ENCODE measurements around the gene HJURP. TPM values are rescaled to one million over a fixed set of nuclear protein-coding genes. Genes with fewer than 3 reads are reported as not detected.

The HJURP gene
- polyA plus RNA-seq, 1 of the 3 experiments (the other 2 are of a cell fraction), result 13.2 TPM

DNA sequence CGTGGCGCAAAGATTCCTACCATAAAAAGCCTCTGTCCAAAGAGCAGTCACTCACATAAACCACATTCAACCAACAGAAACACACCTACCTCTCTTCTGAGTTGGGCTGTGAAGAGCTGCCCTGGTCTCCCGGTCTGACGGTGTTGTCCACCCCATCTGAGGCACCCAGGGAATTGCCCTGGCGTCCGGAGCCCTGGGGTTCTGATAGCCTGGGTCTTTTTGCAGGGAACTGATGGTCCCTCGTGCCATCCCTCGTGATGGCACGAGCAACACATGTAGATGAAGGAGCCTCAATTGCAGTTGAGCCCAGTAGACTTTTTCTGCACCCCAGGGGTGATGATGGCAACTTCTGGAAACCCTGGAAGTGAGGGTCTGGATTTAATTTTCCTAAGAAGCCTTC, 13.8 kb downstream of the HJURP start:
- H3K27ac ChIP-seq (ENCODE audit: low read depth in 2 of 2, low read length in 1 of 2), result no peak overlapping the region
- H2AFZ ChIP-seq (ENCODE audit: low read depth), result no peak overlapping the region
- H3K9me2 ChIP-seq, result no peaks in the 10 kb centered on the region
- H3K9me3 ChIP-seq, result no peaks in the 10 kb centered on the region
- ChIA-PET CTCF (no interaction called here), POLR2A (no interaction called here)
- H3F3A ChIP-seq (replicated peaks; ENCODE audit: insufficient read depth), result peaks cover 7% of the 10 kb centered on the region
- H3K9ac ChIP-seq, result no peak overlapping the region
- no peak overlapping the region for H3K4me3 ChIP-seq (ENCODE audit: low read depth in 2 of 2, low read length in 1 of 2)
- peaks cover 46% of the 10 kb centered on the region; the same call in 1 of the 2 replicates for H4K20me1 ChIP-seq (ENCODE audit: insufficient read depth)
- H3K4me2 ChIP-seq, result no peak overlapping the region
- DNase-seq, result no peak
- H3K4me1 ChIP-seq (ENCODE audit: control insufficient read depth in 1 of 2, insufficient read depth in 2 of 2, low read depth in 1 of 2, low read length in 1 of 2), result peaks cover 0 to 18% of the 10 kb centered on the region in 2 experiments; a peak in 1 of 4 replicates
- peaks cover 99% of the 10 kb centered on the region for H3K79me2 ChIP-seq (ENCODE audit: insufficient read depth)
- WGBS (ENCODE audit: low lambda C conversion rate), result 98% methylated on average over 9 of the region's 9 CpGs
- no peak for TF ChIP-seq MEF2A (IDR thresholded peaks at IDR 0.05; ENCODE audit: borderline replicate concordance, low read depth)
- no peak for TF ChIP-seq NFIC (IDR thresholded peaks at IDR 0.05; ENCODE audit: borderline replicate concordance)
- TF ChIP-seq EP300 (IDR thresholded peaks at IDR 0.05; ENCODE audit: borderline replicate concordance in 1 of 2, low read depth in 1 of 2, low read length in 1 of 2), result no peak
- no peak for TF ChIP-seq RCOR1 (IDR thresholded peaks at IDR 0.05; ENCODE audit: low read length)
- TF ChIP-seq, protein P1, sequence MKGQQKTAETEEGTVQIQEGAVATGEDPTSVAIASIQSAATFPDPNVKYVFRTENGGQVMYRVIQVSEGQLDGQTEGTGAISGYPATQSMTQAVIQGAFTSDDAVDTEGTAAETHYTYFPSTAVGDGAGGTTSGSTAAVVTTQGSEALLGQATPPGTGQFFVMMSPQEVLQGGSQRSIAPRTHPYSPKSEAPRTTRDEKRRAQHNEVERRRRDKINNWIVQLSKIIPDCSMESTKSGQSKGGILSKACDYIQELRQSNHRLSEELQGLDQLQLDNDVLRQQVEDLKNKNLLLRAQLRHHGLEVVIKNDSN (IDR thresholded peaks at IDR 0.05; ENCODE audit: borderline replicate concordance, low read depth), result no peak
- TF ChIP-seq MXI1 (IDR thresholded peaks at IDR 0.05; ENCODE audit: low read depth, low read length), result no peak
- no peak for TF ChIP-seq YY1 (IDR thresholded peaks at IDR 0.05; ENCODE audit: low read depth)
- TF ChIP-seq RXRA (IDR thresholded peaks at IDR 0.05; ENCODE audit: borderline replicate concordance, low read depth), result no peak
- no peak for TF ChIP-seq TEAD4 (IDR thresholded peaks at IDR 0.05; ENCODE audit: borderline replicate concordance, insufficient read depth)
- no peak for TF ChIP-seq CHD2 (IDR thresholded peaks at IDR 0.05; ENCODE audit: low read length, partially characterized antibody)
- TF ChIP-seq, protein P2, sequence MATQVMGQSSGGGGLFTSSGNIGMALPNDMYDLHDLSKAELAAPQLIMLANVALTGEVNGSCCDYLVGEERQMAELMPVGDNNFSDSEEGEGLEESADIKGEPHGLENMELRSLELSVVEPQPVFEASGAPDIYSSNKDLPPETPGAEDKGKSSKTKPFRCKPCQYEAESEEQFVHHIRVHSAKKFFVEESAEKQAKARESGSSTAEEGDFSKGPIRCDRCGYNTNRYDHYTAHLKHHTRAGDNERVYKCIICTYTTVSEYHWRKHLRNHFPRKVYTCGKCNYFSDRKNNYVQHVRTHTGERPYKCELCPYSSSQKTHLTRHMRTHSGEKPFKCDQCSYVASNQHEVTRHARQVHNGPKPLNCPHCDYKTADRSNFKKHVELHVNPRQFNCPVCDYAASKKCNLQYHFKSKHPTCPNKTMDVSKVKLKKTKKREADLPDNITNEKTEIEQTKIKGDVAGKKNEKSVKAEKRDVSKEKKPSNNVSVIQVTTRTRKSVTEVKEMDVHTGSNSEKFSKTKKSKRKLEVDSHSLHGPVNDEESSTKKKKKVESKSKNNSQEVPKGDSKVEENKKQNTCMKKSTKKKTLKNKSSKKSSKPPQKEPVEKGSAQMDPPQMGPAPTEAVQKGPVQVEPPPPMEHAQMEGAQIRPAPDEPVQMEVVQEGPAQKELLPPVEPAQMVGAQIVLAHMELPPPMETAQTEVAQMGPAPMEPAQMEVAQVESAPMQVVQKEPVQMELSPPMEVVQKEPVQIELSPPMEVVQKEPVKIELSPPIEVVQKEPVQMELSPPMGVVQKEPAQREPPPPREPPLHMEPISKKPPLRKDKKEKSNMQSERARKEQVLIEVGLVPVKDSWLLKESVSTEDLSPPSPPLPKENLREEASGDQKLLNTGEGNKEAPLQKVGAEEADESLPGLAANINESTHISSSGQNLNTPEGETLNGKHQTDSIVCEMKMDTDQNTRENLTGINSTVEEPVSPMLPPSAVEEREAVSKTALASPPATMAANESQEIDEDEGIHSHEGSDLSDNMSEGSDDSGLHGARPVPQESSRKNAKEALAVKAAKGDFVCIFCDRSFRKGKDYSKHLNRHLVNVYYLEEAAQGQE (IDR thresholded peaks at IDR 0.05; ENCODE audit: low read depth, low read length), result no peak
- no peak for TF ChIP-seq ELF1 (IDR thresholded peaks at IDR 0.05)
- no peak for TF ChIP-seq TCF12 (IDR thresholded peaks at IDR 0.05)
- no peak for TF ChIP-seq SMC3 (IDR thresholded peaks at IDR 0.05; ENCODE audit: low read depth, low read length)
- TF ChIP-seq FOXM1 (IDR thresholded peaks at IDR 0.05; ENCODE audit: low read depth), result no peak
- no peak for TF ChIP-seq NRF1 (IDR thresholded peaks at IDR 0.05; ENCODE audit: low read depth, low read length)
- no peak for TF ChIP-seq FOSL2 (IDR thresholded peaks at IDR 0.05; ENCODE audit: borderline replicate concordance, low read depth)
- no peak for TF ChIP-seq RFX5 (IDR thresholded peaks at IDR 0.05; ENCODE audit: low read length)
- H3K36me3 ChIP-seq (replicated peaks in 1 of 2; ENCODE audit: control insufficient read depth in 1 of 2, insufficient read depth in 2 of 2, low read length in 1 of 2), result peaks cover 55 to 56% of the 10 kb centered on the region in 2 experiments
- no peaks in the 10 kb centered on the region for H3K27me3 ChIP-seq (ENCODE audit: insufficient read depth)

All from SK-N-SH (cell line).